Measurements from ENCODE around the gene RTTN. TPM values are rescaled to one million over a fixed set of nuclear protein-coding genes. Genes with fewer than 3 reads are reported as not detected.

The RTTN gene
- total and polyA plus RNA-seq, 2 donors (not counting 3 experiments of a cell fraction or from before 2014, with no cell fraction given) = 3.1 to 17.4 TPM

- H3K4me1 ChIP-seq (ENCODE audit: control insufficient read depth, extremely low read depth, insufficient read depth, low read length) = peaks cover 19% of the 10 kb centered on the region
- no peak overlapping the region for H3K4me3 ChIP-seq (replicated peaks in 1 of 3; ENCODE audit: insufficient read depth in 1 of 3, low read depth in 1 of 3, low read length in 3 of 3)
- ChIA-PET CTCF (interaction anchor here (0.8 to 3.6 kb wide), 6 partner anchors 11 to 271 kb away, joined by 3 to 22 read pairs (median 7); no protein-coding TSS in a partner anchor), POLR2A (no interaction called here)
- H4K20me1 ChIP-seq (replicated peaks; ENCODE audit: control insufficient read depth, extremely low read depth, insufficient read depth, low read length) = no peaks in the 10 kb centered on the region
- intact Hi-C loops (cut with micrococcal nuclease) = no loop called here
- H3K27me3 ChIP-seq (ENCODE audit: control insufficient read depth in 2 of 2, insufficient read depth in 2 of 2, low read length in 2 of 2) = no peaks in the 10 kb centered on the region
- H3K27ac ChIP-seq (ENCODE audit: insufficient read depth, low read depth, low read length) = no peak overlapping the region
- no peak for TF ChIP-seq MYC (IDR thresholded peaks at IDR 0.05; ENCODE audit: low read depth, low read length)
- no peak for TF ChIP-seq FOS (IDR thresholded peaks at IDR 0.05; ENCODE audit: borderline replicate concordance, insufficient read depth, low read length)
- no peak for TF ChIP-seq MAX (IDR thresholded peaks at IDR 0.05; ENCODE audit: insufficient read depth, insufficient read length)
- TF ChIP-seq POLR2AphosphoS5 (IDR thresholded peaks at IDR 0.05; ENCODE audit: insufficient read depth, low read depth, low read length) = no peak
- no peak for TF ChIP-seq JUN (IDR thresholded peaks at IDR 0.05; ENCODE audit: borderline replicate concordance, insufficient read depth, insufficient read length, low read depth)
- no peak for TF ChIP-seq CTCF (IDR thresholded peaks at IDR 0.05; ENCODE audit: extremely low read depth in 1 of 2, insufficient read depth in 1 of 2, low read depth in 1 of 2, low read length in 2 of 2)
- TF ChIP-seq GATA2 (IDR thresholded peaks at IDR 0.05; ENCODE audit: insufficient read depth, insufficient read length, low read depth, low read length) = no peak
- no peak for TF ChIP-seq EZH2 (IDR thresholded peaks at IDR 0.05; ENCODE audit: borderline replicate concordance, low read depth, low read length, severe bottlenecking)
- TF ChIP-seq POLR2A (IDR thresholded peaks at IDR 0.05; ENCODE audit: low read depth, low read length) = no peak
- H3K4me2 ChIP-seq (ENCODE audit: insufficient read depth, low read length) = no peak overlapping the region
- H3K79me2 ChIP-seq (ENCODE audit: control insufficient read depth, insufficient read depth, low read length) = peaks cover 3% of the 10 kb centered on the region
- peaks cover 0 to 2% of the 10 kb centered on the region in 2 experiments for H3K36me3 ChIP-seq (ENCODE audit: control insufficient read depth in 2 of 2, extremely low read depth in 1 of 2, insufficient read depth in 2 of 2, low read length in 2 of 2)
- no peak overlapping the region for H3K9ac ChIP-seq (replicated peaks; ENCODE audit: extremely low read depth, insufficient read depth, low read length)
- no peaks in the 10 kb centered on the region for H3K9me3 ChIP-seq (replicated peaks; ENCODE audit: control insufficient read depth, insufficient read depth, low read length)
- dilution Hi-C loops (cut with MboI; ENCODE audit: extremely low pct_ligation_motif_present, low sequenced_read_pairs) = no loop called here
- no peak for DNase-seq (ENCODE audit: low read depth, low spot score)
- no peak overlapping the region for H2AFZ ChIP-seq (ENCODE audit: low read depth, low read length)
- H3K9me1 ChIP-seq (replicated peaks; ENCODE audit: control insufficient read depth, extremely low read depth, insufficient read depth, low read length) = no peaks in the 10 kb centered on the region
- FAIRE-seq = no peak
- no TSS peak for BruUV-seq (replicated peaks)
Observed at GRCh38 chr18:70183441-70183840, 22.0 kb downstream of the RTTN start.
